H1 (cell line): Measurements from ENCODE around the gene TBRG4. TPM values are rescaled to one million over a fixed set of nuclear protein-coding genes. Genes with fewer than 3 reads are reported as not detected.

Experiments used
- BCL11A ChIP-seq, 2 experiments: IDR thresholded peaks; one replicate each; pipeline ENCODE4 v1.6.1; 2011; ENCODE audit warnings: low read depth in 2 of 2, low read length in 2 of 2, mild to moderate bottlenecking in 2 of 2
- BRCA1 ChIP-seq: IDR thresholded peaks from 2 replicates; pipeline ENCODE4 v1.6.1; 2012; ENCODE audit warnings: low read depth, low read length, improper control_type of control experiment
- CHD2 ChIP-seq: IDR thresholded peaks from 2 replicates; pipeline ENCODE4 v1.6.1; 2012; ENCODE audit warnings: low read length, improper control_type of control experiment
- EZH2 ChIP-seq: fragments of 200-600 bp; sonication (generic); IDR thresholded peaks from 2 replicates; pipeline ENCODE4 v1.7.1; 2012; ENCODE audit warnings: low read depth, mild to moderate bottlenecking, moderate library complexity, low read length, inconsistent platforms; ENCODE audit not compliant: severe bottlenecking
- PHF8 ChIP-seq: fragments of 200-600 bp; sonication (generic); conservative IDR thresholded peaks from 2 replicates; pipeline ENCODE4 v1.7.1; 2012; ENCODE audit warnings: low read depth, mild to moderate bottlenecking, inconsistent platforms, low read length, moderate library complexity
- RAD21 ChIP-seq, 2 experiments: IDR thresholded peaks in 1 of 2; conservative IDR thresholded peaks in 1 of 2; 2 replicates each; pipeline ENCODE4 v1.6.1; 2011; ENCODE audit warnings: low read depth in 2 of 2, low read length in 2 of 2, improper control_type of control experiment in 1 of 2, inconsistent platforms in 1 of 2, mild to moderate bottlenecking in 1 of 2, moderate library complexity in 1 of 2
- RBBP5 ChIP-seq: IDR thresholded peaks from 2 replicates; pipeline ENCODE4 v1.7.1; 2012; ENCODE audit warnings: low read depth, mild to moderate bottlenecking, inconsistent platforms, low read length, moderate library complexity, borderline replicate concordance
- polyA plus RNA-seq, 7 experiments: library from polyadenylated mRNA; depleted of rRNA in 3 of 7; stranded (reverse) in 5 of 7; unstranded in 2 of 7; fragments of >200 nt in 5 of 7; fragments of 200-250 nt in 2 of 7; gene quantifications; 1 replicate in 5 of 7; 2 replicates in 1 of 7; 4 replicates in 1 of 7; pipeline versions ENCODE4 v1.2.1 to v1.2.3, GENCODE V29; 2011 to 2013; ENCODE audit warnings: missing spikeins in 2 of 7, mixed read lengths in 2 of 7
- total RNA-seq: library from RNA; stranded (reverse); fragmentation: NEBNext Ultra II Directional; extraction: Animal tissue kit (Norgen Biotek cat#: 25700); gene quantifications from 2 replicates; pipeline ENCODE4 v1.2.1, GENCODE V29; 2021
- TF ChIP-seq, protein P1 (sequence below): fragments of 300-600 bp; sonication (generic); IDR thresholded peaks from 2 replicates; pipeline ENCODE4 v1.7.1; 2012; ENCODE audit warnings: low read length, moderate library complexity, mild to moderate bottlenecking, inconsistent platforms; ENCODE audit not compliant: insufficient replicate concordance

The TBRG4 gene
- total and polyA plus RNA-seq, 2 of the 8 experiments (the other 6 are each of a cell fraction or from before 2014, with no cell fraction given), result 110 to 137 TPM

DNA sequence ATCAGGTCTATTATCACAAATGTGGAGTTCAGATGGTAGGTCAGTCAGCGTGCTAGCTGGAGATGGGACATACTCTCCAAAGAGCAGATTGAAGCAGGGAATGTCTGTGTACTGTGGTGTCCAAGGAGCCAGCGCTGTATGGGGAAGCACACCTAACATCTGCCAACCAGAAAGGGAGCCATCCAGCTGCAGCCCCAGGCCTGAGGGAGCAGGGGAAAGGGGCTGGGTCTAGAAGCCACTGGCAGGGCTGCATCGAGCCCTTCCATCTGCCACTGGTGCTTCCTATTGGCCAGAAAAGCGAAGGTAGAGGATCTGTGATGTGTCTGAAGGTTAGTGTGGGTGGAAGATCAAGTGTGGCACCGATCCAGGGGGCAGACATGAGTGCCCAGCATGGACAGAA lies 38.1 kb upstream of the TBRG4 start (continued):
- TF ChIP-seq, protein P1, sequence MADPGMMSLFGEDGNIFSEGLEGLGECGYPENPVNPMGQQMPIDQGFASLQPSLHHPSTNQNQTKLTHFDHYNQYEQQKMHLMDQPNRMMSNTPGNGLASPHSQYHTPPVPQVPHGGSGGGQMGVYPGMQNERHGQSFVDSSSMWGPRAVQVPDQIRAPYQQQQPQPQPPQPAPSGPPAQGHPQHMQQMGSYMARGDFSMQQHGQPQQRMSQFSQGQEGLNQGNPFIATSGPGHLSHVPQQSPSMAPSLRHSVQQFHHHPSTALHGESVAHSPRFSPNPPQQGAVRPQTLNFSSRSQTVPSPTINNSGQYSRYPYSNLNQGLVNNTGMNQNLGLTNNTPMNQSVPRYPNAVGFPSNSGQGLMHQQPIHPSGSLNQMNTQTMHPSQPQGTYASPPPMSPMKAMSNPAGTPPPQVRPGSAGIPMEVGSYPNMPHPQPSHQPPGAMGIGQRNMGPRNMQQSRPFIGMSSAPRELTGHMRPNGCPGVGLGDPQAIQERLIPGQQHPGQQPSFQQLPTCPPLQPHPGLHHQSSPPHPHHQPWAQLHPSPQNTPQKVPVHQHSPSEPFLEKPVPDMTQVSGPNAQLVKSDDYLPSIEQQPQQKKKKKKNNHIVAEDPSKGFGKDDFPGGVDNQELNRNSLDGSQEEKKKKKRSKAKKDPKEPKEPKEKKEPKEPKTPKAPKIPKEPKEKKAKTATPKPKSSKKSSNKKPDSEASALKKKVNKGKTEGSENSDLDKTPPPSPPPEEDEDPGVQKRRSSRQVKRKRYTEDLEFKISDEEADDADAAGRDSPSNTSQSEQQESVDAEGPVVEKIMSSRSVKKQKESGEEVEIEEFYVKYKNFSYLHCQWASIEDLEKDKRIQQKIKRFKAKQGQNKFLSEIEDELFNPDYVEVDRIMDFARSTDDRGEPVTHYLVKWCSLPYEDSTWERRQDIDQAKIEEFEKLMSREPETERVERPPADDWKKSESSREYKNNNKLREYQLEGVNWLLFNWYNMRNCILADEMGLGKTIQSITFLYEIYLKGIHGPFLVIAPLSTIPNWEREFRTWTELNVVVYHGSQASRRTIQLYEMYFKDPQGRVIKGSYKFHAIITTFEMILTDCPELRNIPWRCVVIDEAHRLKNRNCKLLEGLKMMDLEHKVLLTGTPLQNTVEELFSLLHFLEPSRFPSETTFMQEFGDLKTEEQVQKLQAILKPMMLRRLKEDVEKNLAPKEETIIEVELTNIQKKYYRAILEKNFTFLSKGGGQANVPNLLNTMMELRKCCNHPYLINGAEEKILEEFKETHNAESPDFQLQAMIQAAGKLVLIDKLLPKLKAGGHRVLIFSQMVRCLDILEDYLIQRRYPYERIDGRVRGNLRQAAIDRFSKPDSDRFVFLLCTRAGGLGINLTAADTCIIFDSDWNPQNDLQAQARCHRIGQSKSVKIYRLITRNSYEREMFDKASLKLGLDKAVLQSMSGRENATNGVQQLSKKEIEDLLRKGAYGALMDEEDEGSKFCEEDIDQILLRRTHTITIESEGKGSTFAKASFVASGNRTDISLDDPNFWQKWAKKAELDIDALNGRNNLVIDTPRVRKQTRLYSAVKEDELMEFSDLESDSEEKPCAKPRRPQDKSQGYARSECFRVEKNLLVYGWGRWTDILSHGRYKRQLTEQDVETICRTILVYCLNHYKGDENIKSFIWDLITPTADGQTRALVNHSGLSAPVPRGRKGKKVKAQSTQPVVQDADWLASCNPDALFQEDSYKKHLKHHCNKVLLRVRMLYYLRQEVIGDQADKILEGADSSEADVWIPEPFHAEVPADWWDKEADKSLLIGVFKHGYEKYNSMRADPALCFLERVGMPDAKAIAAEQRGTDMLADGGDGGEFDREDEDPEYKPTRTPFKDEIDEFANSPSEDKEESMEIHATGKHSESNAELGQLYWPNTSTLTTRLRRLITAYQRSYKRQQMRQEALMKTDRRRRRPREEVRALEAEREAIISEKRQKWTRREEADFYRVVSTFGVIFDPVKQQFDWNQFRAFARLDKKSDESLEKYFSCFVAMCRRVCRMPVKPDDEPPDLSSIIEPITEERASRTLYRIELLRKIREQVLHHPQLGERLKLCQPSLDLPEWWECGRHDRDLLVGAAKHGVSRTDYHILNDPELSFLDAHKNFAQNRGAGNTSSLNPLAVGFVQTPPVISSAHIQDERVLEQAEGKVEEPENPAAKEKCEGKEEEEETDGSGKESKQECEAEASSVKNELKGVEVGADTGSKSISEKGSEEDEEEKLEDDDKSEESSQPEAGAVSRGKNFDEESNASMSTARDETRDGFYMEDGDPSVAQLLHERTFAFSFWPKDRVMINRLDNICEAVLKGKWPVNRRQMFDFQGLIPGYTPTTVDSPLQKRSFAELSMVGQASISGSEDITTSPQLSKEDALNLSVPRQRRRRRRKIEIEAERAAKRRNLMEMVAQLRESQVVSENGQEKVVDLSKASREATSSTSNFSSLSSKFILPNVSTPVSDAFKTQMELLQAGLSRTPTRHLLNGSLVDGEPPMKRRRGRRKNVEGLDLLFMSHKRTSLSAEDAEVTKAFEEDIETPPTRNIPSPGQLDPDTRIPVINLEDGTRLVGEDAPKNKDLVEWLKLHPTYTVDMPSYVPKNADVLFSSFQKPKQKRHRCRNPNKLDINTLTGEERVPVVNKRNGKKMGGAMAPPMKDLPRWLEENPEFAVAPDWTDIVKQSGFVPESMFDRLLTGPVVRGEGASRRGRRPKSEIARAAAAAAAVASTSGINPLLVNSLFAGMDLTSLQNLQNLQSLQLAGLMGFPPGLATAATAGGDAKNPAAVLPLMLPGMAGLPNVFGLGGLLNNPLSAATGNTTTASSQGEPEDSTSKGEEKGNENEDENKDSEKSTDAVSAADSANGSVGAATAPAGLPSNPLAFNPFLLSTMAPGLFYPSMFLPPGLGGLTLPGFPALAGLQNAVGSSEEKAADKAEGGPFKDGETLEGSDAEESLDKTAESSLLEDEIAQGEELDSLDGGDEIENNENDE, result no peak
- TF ChIP-seq RBBP5 (no peak), BRCA1 (no peak), BCL11A (IDR thresholded peaks at IDR 0.05; ENCODE audit: low read depth in 2 of 2, low read length in 2 of 2) (no peak), CHD2 (no peak), EZH2 (no peak), PHF8 (no peak), RAD21 (IDR thresholded peaks at IDR 0.05 in 1 of 2, conservative IDR thresholded peaks at IDR 0.05 in 1 of 2; ENCODE audit: low read depth in 2 of 2, low read length in 2 of 2) (no peak)
